Peyer's patch (tissue), 4 donors: ENCODE measurements around the gene PPP1R14C.

Experiments
- CTCF ChIP-seq, 6 experiments: fragments of 450-650 bp in 4 of 6; fragments of 200-600 bp in 2 of 6; sonication (generic) in 1 of 6; IDR thresholded peaks; one replicate each; pipeline ENCODE4 v1.5.1; 2017 to 2019; ENCODE audit warnings: antibody characterized with exemption in 6 of 6, mild to moderate bottlenecking in 3 of 6, moderate library complexity in 1 of 6
- POLR2A ChIP-seq, 2 donors: fragments of 450-650 bp; IDR thresholded peaks; one replicate each; pipeline ENCODE4 v1.5.1; 2017; ENCODE audit warnings: antibody characterized with exemption in 2 of 2, mild to moderate bottlenecking in 2 of 2, moderate library complexity in 2 of 2

GRCh38 chr6:150298030-150298380, 155.2 kb downstream of the PPP1R14C start:
- TF ChIP-seq CTCF (IDR thresholded peaks at IDR 0.05) (no peak), POLR2A (IDR thresholded peaks at IDR 0.05) (no peak)
